Naive B cell (primary cell): ENCODE data around the gene MYH3. TPM values are rescaled to one million over a fixed set of nuclear protein-coding genes. Genes with fewer than 3 reads are reported as not detected.

Experiments
- ATAC-seq, 2 donors: fragments of 150-1000 bp; cut with Tn5 transposase; 2 replicates each; pipeline ENCODE4 v1.10.0; 2021; ENCODE audit warnings: low read depth in 2 of 2, mild to moderate bottlenecking in 2 of 2, moderate library complexity in 2 of 2
- DNase-seq: peaks from one replicate; pipeline ENCODE4 v3.0.0; 2022
- H3K27ac Mint-ChIP-seq, 6 donors: one replicate each; pipeline ENCODE4 v1.8.0; 2020 to 2022; ENCODE audit warnings: mild to moderate bottlenecking in 6 of 6, mixed read lengths in 6 of 6, moderate library complexity in 5 of 6, inconsistent platforms in 2 of 6
- H3K27me3 Mint-ChIP-seq, 3 donors: one replicate each; pipeline ENCODE4 v1.8.0; 2021 to 2022; ENCODE audit warnings: mixed read lengths in 3 of 3, mild to moderate bottlenecking in 1 of 3
- H3K36me3 Mint-ChIP-seq, 2 donors: one replicate each; pipeline ENCODE4 v1.8.0; 2020 to 2022; ENCODE audit warnings: mixed read lengths in 2 of 2, inconsistent platforms in 1 of 2, mild to moderate bottlenecking in 1 of 2
- H3K4me1 Mint-ChIP-seq, 3 donors: one replicate each; pipeline ENCODE4 v1.8.0; 2020 to 2022; ENCODE audit warnings: mixed read lengths in 3 of 3, inconsistent platforms in 1 of 3, mild to moderate bottlenecking in 1 of 3, moderate library complexity in 1 of 3
- H3K4me3 Mint-ChIP-seq, 8 donors: one replicate each; pipeline ENCODE4 v1.8.0; 2020 to 2022; ENCODE audit warnings: mild to moderate bottlenecking in 8 of 8, mixed read lengths in 8 of 8, moderate library complexity in 8 of 8, inconsistent platforms in 2 of 8
- H3K9me3 Mint-ChIP-seq, 7 donors: one replicate each; pipeline ENCODE4 v1.8.0; 2020 to 2022; ENCODE audit warnings: mixed read lengths in 7 of 7, mild to moderate bottlenecking in 5 of 7, inconsistent platforms in 2 of 7, moderate library complexity in 1 of 7
- polyA plus RNA-seq, 6 donors: library from polyadenylated mRNA; unstranded; fragments of 300-500 nt; fragmentation: Illumina TruSeq; gene quantifications; one replicate each; pipeline ENCODE4 v1.2.3, GENCODE V29; 2021; ENCODE audit warnings: low read depth in 6 of 6

The MYH3 gene
- polyA plus RNA-seq, 6 donors from 2014 or later, result 0.41 to 0.78 (median 0.60) TPM; not detected in 2

GRCh38 chr17:10638151-10638550 lies 19.0 kb downstream of the MYH3 start:
- Mint-ChIP-seq H3K9me3 (no peaks in the 10 kb centered on the region), H3K4me3 (no peak overlapping the region), H3K36me3 (peaks cover 41 to 50% of the 10 kb centered on the region in 2 donors), H3K27me3 (no peaks in the 10 kb centered on the region), H3K4me1 (peaks cover 20 to 27% (median 26%) of the 10 kb centered on the region in 3 donors), H3K27ac (no peak overlapping the region)
- ATAC-seq (no peak), DNase-seq (no peak)

DNA sequence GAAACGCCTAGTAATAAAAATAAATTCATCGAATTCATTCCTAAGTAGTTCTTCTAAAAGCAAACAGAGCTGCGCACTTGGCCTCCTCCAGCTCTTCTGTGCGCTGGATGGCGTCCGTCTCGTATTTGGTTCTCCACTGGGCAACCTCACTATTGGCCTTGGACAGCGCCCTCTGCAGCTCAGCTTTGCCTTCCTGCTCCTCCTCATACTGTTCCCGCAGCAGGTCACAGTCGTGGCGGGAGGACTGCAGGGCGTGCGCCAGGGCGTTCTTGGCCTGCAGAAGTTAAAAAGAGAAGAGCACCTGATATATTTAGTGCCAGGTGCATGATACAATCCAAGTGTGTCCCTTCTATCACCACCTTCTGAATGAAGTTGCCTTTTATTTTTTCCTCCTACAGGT lies 21.8 kb downstream of the MYH3 start:
- Mint-ChIP-seq H3K27ac (peak overlapping the region in 1 of 6 donors; percentile 87), H3K4me1 (peaks cover 23 to 32% (median 31%) of the 10 kb centered on the region in 3 donors), H3K36me3 (peaks cover 31 to 33% of the 10 kb centered on the region in 2 donors), H3K9me3 (no peaks in the 10 kb centered on the region), H3K27me3 (no peaks in the 10 kb centered on the region), H3K4me3 (peak overlapping the region in 2 of 8 donors; percentile 32 to 53)
- DNase-seq, result no peak
- no peak for ATAC-seq

GRCh38 chr17:10633738-10634379 lies 23.2 kb downstream of the MYH3 start:
- peak overlapping the region in 7 of 8 donors; percentile 33 to 88 (median 73) for H3K4me3 Mint-ChIP-seq
- no peaks in the 10 kb centered on the region for H3K27me3 Mint-ChIP-seq
- peak overlapping the region in 1 of 6 donors; percentile 95 for H3K27ac Mint-ChIP-seq
- H3K4me1 Mint-ChIP-seq, result peaks cover 23 to 32% (median 31%) of the 10 kb centered on the region in 3 donors
- ATAC-seq (peak; percentile 95 to 98), DNase-seq (peak; percentile 52)
- peaks cover 0 to 1% (median 0%) of the 10 kb centered on the region in 7 donors for H3K9me3 Mint-ChIP-seq
- H3K36me3 Mint-ChIP-seq, result peaks cover 24 to 28% of the 10 kb centered on the region in 2 donors

DNA sequence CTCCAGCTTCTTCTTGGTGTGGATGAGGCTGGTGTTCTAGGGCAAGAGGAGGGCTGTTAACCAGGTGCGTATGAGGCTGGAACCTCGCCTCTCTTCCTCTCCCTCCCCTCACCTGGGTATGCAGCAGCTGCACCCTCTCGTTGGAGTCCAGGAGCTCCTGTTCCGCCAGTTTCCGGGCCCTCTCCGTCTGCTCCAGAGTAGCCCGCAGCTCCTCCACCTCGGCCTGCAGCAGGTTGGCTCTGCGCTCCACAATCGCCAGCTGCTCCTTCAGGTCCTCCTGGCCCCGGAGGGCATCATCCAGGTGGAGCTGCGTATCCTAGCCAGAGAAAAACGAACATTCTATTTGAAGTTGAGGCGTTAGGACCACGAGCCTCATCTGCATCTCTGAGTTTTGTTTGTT lies 25.4 kb downstream of the MYH3 start:
- Mint-ChIP-seq H3K9me3 (peaks cover 0 to 1% (median 0%) of the 10 kb centered on the region in 7 donors), H3K27ac (peak overlapping the region in 1 of 6 donors; percentile 66), H3K4me3 (no peak overlapping the region), H3K4me1 (peaks cover 20 to 32% (median 31%) of the 10 kb centered on the region in 3 donors), H3K36me3 (peaks cover 7 to 12% of the 10 kb centered on the region in 2 donors), H3K27me3 (no peaks in the 10 kb centered on the region)
- ATAC-seq (no peak), DNase-seq (no peak)

DNA sequence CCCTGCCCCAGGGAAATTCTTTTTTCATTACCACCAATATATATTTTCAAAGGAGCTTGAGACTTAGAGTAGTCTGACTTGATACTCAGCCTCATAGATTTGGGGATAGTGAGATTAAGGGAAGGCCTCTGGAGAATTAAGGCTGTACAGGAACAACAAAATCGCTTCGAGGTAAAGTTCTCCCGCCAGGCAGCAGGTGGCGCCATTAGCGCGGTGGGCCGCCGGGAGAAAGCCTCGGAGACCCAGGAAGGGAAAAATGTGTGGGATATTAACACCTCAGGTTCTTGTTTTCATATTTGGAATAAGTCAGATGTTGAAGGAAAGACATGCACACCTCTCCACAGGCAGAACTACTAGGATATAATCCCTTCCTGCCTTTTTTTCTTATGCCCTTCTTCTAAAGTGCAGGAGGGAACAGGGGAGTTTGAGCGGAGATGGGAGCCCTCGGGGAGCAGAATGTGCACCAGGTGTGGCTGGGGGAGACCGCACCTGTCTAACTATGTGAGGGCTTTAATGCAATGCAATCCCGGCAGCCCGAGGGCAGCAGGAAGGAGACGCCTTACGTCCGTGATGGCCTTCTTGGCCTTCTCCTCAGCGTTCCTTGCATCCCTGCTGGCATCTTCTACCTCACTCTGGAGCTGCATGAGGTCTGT lies 25.9 kb downstream of the MYH3 start:
- no peak for ATAC-seq
- H3K4me3 Mint-ChIP-seq, result no peak overlapping the region

GRCh38 chr17:10629706-10630105 lies 27.4 kb downstream of the MYH3 start:
- DNase-seq, result no peak
- Mint-ChIP-seq H3K9me3 (peaks cover 0 to 1% (median 0%) of the 10 kb centered on the region in 7 donors), H3K27ac (no peak overlapping the region), H3K27me3 (no peaks in the 10 kb centered on the region), H3K4me1 (peaks cover 13 to 21% (median 20%) of the 10 kb centered on the region in 3 donors), H3K36me3 (peaks cover 7 to 12% of the 10 kb centered on the region in 2 donors), H3K4me3 (no peak overlapping the region)
- no peak for ATAC-seq

More for the DNA sequence above, 25.9 kb downstream of the MYH3 start:
- no peak for DNase-seq
- Mint-ChIP-seq H3K9me3 (peaks cover 0 to 1% (median 0%) of the 10 kb centered on the region in 7 donors), H3K4me1 (peaks cover 20 to 32% (median 31%) of the 10 kb centered on the region in 3 donors), H3K27ac (no peak overlapping the region), H3K27me3 (no peaks in the 10 kb centered on the region), H3K36me3 (peaks cover 7 to 12% of the 10 kb centered on the region in 2 donors)

GRCh38 chr17:10628756-10629155 lies 28.4 kb downstream of the MYH3 start:
- peaks cover 7 to 12% of the 10 kb centered on the region in 2 donors for H3K36me3 Mint-ChIP-seq
- no peaks in the 10 kb centered on the region for H3K27me3 Mint-ChIP-seq
- H3K4me3 Mint-ChIP-seq, result no peak overlapping the region
- no peak for ATAC-seq
- H3K27ac Mint-ChIP-seq, result no peak overlapping the region
- DNase-seq, result no peak
- peaks cover 7 to 12% (median 11%) of the 10 kb centered on the region in 3 donors for H3K4me1 Mint-ChIP-seq
- peaks cover 0 to 1% (median 0%) of the 10 kb centered on the region in 7 donors for H3K9me3 Mint-ChIP-seq

GRCh38 chr17:10626390-10626789 lies 30.7 kb downstream of the MYH3 start:
- ATAC-seq, result no peak
- H3K27ac Mint-ChIP-seq, result no peak overlapping the region
- H3K36me3 Mint-ChIP-seq, result peaks cover 7 to 12% of the 10 kb centered on the region in 2 donors

DNA sequence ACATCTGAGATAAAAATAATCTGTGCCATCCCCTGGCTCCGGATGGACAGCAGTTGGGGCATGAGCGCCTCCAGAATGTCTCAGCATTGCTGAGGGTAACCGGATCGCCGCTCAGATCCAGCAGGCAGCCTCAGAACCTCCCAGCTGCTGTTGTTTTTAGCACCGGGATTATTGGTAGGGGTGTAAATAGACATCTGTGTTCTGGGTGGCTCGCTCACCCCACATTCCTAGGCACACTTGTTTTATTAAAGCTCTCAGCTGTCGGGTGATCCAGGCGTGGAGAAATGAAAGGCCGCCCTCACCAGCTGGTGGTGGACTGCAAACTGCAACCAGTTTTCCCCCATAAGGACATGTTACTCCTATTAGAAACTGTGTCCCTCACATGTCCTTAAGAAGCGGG lies 32.1 kb downstream of the MYH3 start:
- ATAC-seq, result no peak
- Mint-ChIP-seq H3K27me3 (peaks cover 0 to 1% (median 0%) of the 10 kb centered on the region in 3 donors), H3K9me3 (no peaks in the 10 kb centered on the region)

More at GRCh38 chr17:10626390-10626789, 30.7 kb downstream of the MYH3 start:
- DNase-seq, result no peak
- Mint-ChIP-seq H3K4me1 (peaks cover 8 to 16% (median 11%) of the 10 kb centered on the region in 3 donors), H3K4me3 (no peak overlapping the region), H3K27me3 (no peaks in the 10 kb centered on the region), H3K9me3 (peaks cover 0 to 1% (median 0%) of the 10 kb centered on the region in 7 donors)

GRCh38 chr17:10623737-10624338 lies 33.3 kb downstream of the MYH3 start:
- H3K9me3 Mint-ChIP-seq, result no peaks in the 10 kb centered on the region
- H3K4me3 Mint-ChIP-seq, result no peak overlapping the region
- DNase-seq (no peak), ATAC-seq (no peak)
- H3K27me3 Mint-ChIP-seq, result peaks cover 0 to 4% (median 0%) of the 10 kb centered on the region in 3 donors
- H3K4me1 Mint-ChIP-seq, result peaks cover 5 to 14% (median 6%) of the 10 kb centered on the region in 3 donors
- H3K27ac Mint-ChIP-seq, result no peak overlapping the region
- no peaks in the 10 kb centered on the region for H3K36me3 Mint-ChIP-seq

More for the DNA sequence above, 32.1 kb downstream of the MYH3 start:
- no peak for DNase-seq
- Mint-ChIP-seq H3K4me1 (peaks cover 5 to 14% (median 6%) of the 10 kb centered on the region in 3 donors), H3K27ac (no peak overlapping the region), H3K36me3 (peaks cover 4 to 6% of the 10 kb centered on the region in 2 donors), H3K4me3 (no peak overlapping the region)

DNA sequence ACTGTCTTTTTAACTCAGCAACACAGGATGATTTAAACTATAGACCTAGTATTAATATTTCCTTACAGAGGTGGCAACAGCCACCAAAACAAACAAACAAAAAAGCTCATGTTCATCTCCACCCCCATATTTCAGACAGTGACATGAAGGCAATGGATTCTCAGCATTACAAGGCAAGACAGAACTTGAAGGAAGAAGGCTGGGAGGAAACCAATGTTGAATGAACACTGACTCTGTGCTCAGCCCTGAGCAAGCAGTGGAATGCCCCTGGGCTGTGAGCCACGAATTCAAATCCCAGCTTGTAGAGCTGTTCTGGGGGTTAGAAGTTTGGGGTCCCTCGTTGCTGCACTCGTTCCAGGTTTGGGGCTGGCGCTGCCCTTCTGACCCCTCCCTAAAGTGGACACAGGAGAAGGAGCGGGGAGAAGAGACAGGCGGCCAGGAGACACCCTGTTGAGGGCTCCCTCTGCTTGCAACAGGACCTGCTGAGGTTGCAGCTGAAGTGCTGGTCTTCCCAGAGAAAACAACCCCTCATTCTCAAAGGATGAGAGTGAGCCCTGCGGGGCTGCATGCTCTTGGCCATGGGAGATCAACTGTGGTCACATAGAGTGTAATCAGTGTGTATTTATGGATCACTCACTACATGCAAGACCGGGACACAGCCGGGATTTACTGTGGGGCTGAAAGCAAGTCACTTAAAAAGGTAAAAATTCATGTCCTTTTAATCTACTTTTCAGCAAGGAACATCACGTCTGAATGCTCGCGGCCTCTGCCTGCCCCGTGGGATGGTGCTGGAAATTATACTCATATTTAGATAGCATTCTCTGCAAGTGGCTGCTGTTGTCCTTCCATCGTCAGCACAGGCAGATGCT lies 34.3 kb downstream of the MYH3 start:
- H3K9me3 Mint-ChIP-seq, result no peaks in the 10 kb centered on the region
- H3K27me3 Mint-ChIP-seq, result peaks cover 0 to 4% (median 4%) of the 10 kb centered on the region in 3 donors
- ATAC-seq, result no peak
- H3K27ac Mint-ChIP-seq, result peak overlapping the region in 3 of 6 donors; percentile 19 to 94 (median 49)
- DNase-seq, result no peak
- no peak overlapping the region for H3K4me3 Mint-ChIP-seq
- no peaks in the 10 kb centered on the region for H3K36me3 Mint-ChIP-seq
- peaks cover 5 to 18% (median 12%) of the 10 kb centered on the region in 3 donors for H3K4me1 Mint-ChIP-seq

- H3K27ac Mint-ChIP-seq, result peak overlapping the region in 2 of 6 donors; percentile 90 to 93
Measured at GRCh38 chr17:10621397-10621796, 35.7 kb downstream of the MYH3 start.

More at GRCh38 chr17:10621397-10621796, 35.7 kb downstream of the MYH3 start:
- DNase-seq (no peak), ATAC-seq (no peak)
- H3K4me1 Mint-ChIP-seq, result peaks cover 5 to 22% (median 12%) of the 10 kb centered on the region in 3 donors
- H3K36me3 Mint-ChIP-seq, result no peaks in the 10 kb centered on the region
- peak overlapping the region in 1 of 8 donors; percentile 37 for H3K4me3 Mint-ChIP-seq
- H3K27me3 Mint-ChIP-seq, result peaks cover 0 to 4% (median 4%) of the 10 kb centered on the region in 3 donors
- H3K9me3 Mint-ChIP-seq, result no peaks in the 10 kb centered on the region
